Measurements from ENCODE around the gene GPR3. TPM values are rescaled to one million over a fixed set of nuclear protein-coding genes. Genes with fewer than 3 reads are reported as not detected.

The GPR3 gene
- total and polyA plus RNA-seq, 10 of the 15 experiments (the other 5 are each of a cell fraction or from before 2014, with no cell fraction given), result 0.33 to 1.4 (median 0.63) TPM; not detected in 3

DNA sequence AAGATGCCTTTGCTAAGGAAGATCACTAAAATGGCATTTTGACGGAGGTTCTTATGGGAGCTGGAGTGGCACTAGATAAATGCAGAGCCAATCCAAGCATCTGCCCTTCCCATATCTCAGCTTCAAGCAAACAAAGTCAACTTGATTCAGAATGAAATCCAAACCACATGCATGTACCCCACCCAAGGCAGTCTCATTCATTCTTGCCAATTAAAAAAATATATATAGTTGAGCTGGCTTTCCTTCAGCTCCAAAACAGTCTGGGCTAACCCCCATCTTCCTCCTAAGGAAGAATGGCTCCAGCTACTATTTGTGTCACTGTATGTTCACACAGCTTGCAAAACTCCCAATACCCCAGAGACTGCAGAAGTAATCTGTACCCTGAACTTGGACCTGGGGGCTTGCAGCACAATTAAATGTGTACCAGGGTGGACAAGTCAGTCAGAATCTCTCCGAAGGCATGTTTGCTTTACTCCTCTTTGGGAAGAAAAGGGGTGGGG lies 35.4 kb downstream of the GPR3 start:
- ChIA-PET CTCF (interaction anchor here (0.6 to 18.9 kb wide), 13 partner anchors 9 to 171 kb away, joined by 3 to 240 read pairs (median 3); no protein-coding TSS in a partner anchor), RAD21 (ENCODE audit: unreplicated experiment) (interaction anchor here (1.0 to 6.3 kb wide), 6 partner anchors 9 to 129 kb away, joined by 3 to 47 read pairs (median 6); no protein-coding TSS in a partner anchor), SMC1A (ENCODE audit: uncharacterized antibody, unreplicated experiment) (interaction anchor here (0.8 to 22.2 kb wide), 9 partner anchors 8 to 80 kb away, joined by 3 to 470 read pairs (median 7); no protein-coding TSS in a partner anchor), POLR2A (interaction anchor here (1.1 to 5.4 kb wide), 9 partner anchors 8 to 62 kb away, joined by 3 to 43 read pairs (median 4); partner anchors contain the start of gene WASF2)
- ATAC-seq (no peak), FAIRE-seq (no peak), DNase-seq (ENCODE audit: low read depth, low spot score) (no peak)
- Histone ChIP-seq H3K9me3 (replicated peaks; ENCODE audit: control insufficient read depth, insufficient read depth, low read length) (no peaks in the 10 kb centered on the region), H3K27me3 (replicated peaks in 1 of 2; ENCODE audit: control insufficient read depth in 2 of 2, insufficient read depth in 2 of 2, low read length in 1 of 2) (no peaks in the 10 kb centered on the region), H3K27ac (ENCODE audit: control insufficient read depth, insufficient read depth) (peak overlapping the region; percentile 63), H3K4me2 (ENCODE audit: control insufficient read depth, insufficient read depth) (peak overlapping the region; percentile 56), H2AFZ (ENCODE audit: control insufficient read depth, low read depth, low read length) (no peak overlapping the region), H4K20me1 (ENCODE audit: control insufficient read depth, insufficient read depth) (no peaks in the 10 kb centered on the region), H3K36me3 (ENCODE audit: control insufficient read depth in 2 of 2, insufficient read depth in 2 of 2, low read length in 1 of 2) (peaks cover 8 to 28% of the 10 kb centered on the region in 2 experiments), H3K79me2 (ENCODE audit: control insufficient read depth, insufficient read depth, low read length) (peaks cover 66% of the 10 kb centered on the region), H3K4me1 (ENCODE audit: control insufficient read depth, insufficient read depth, low read length) (peaks cover 49% of the 10 kb centered on the region), H3K4me3 (no peak overlapping the region), H3K9ac (ENCODE audit: control insufficient read depth, insufficient read depth, low read length) (no peak overlapping the region; the same call in 1 of the 2 replicates)
- in situ Hi-C loops (cut with MboI), result no loop called here
- TF ChIP-seq, protein P1, sequence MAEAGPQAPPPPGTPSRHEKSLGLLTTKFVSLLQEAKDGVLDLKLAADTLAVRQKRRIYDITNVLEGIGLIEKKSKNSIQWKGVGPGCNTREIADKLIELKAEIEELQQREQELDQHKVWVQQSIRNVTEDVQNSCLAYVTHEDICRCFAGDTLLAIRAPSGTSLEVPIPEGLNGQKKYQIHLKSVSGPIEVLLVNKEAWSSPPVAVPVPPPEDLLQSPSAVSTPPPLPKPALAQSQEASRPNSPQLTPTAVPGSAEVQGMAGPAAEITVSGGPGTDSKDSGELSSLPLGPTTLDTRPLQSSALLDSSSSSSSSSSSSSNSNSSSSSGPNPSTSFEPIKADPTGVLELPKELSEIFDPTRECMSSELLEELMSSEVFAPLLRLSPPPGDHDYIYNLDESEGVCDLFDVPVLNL (IDR thresholded peaks at IDR 0.05; ENCODE audit: low read depth, low read length), result no peak
- TF ChIP-seq RB1 (IDR thresholded peaks at IDR 0.05; ENCODE audit: borderline replicate concordance) (no peak), MTA3 (IDR thresholded peaks at IDR 0.05; ENCODE audit: borderline replicate concordance, low read length) (0 out of 2 replicates have a peak, but pooled peaks have one; percentile 19), ZNF207 (IDR thresholded peaks at IDR 0.05; ENCODE audit: borderline replicate concordance) (no peak), NR2C1 (IDR thresholded peaks at IDR 0.05) (no peak)
- 100% methylated on average over 2 of the region's 2 CpGs for WGBS (ENCODE audit: insufficient coverage, insufficient replicate concordance, low lambda C conversion rate, missing lambda C conversion rate)
- intact Hi-C loops (cut with micrococcal nuclease; ENCODE audit: unreplicated experiment), result no loop called here
- TSS peak; percentile 52 for BruUV-seq (replicated peaks)
